ENCODE results near the gene SYNGR4. TPM values are rescaled to one million over a fixed set of nuclear protein-coding genes. Genes with fewer than 3 reads are reported as not detected.

Gene SYNGR4
- total RNA-seq, 6 donors from 2014 or later, result not detected

- TF ChIP-seq POLR2A (IDR thresholded peaks at IDR 0.05) (no peak), EP300 (IDR thresholded peaks at IDR 0.05) (no peak), CTCF (IDR thresholded peaks at IDR 0.05) (no peak), POLR2AphosphoS5 (IDR thresholded peaks at IDR 0.05) (no peak)
- Histone ChIP-seq H3K36me3 (peaks cover 25 to 63% (median 55%) of the 10 kb centered on the region in 4 donors), H3K27ac (no peak overlapping the region), H3K4me3 (no peak overlapping the region), H3K27me3 (no peaks in the 10 kb centered on the region), H3K9me3 (no peaks in the 10 kb centered on the region), H3K4me1 (peaks cover 0 to 8% (median 2%) of the 10 kb centered on the region in 4 donors)
- no peak for ATAC-seq (ENCODE audit: low FRiP score in 2 of 2)
- 88 to 94% methylated on average over 8 of the region's 8 CpGs for WGBS, 2 donors
- no peak for DNase-seq
These were observed 18.1 kb downstream of the SYNGR4 start for GRCh38 chr19:48382286-48382685.

DNA sequence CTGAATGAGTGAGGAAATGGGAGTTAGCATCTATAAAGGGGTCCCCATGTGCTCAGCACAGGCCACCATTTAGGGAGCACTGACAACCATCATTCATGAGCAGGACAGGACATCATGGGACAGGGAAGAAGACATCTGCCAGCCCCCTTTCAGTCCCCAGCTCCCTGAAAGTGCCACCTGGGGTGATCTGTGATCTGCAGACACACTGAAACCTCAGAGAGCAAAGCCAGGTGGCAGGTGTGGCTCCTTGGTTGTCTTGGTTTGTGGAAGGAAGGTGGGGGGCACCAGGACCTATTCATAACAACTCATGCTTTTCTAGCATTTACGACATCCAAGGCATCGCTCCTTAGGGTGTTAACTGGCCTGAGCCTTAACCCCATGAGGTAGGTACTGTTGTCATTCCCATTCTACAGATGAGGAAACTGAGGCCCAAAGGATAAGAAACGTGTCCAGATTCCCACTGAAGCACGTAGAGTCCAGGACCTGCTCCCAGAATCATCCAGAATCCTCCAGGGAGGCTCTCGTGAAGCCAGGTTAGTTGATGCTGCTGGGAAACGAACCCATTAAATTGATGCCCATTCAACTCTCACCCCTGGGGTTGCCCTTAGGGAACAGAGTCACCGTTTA lies 21.4 kb downstream of the SYNGR4 start:
- DNase-seq (no peak), ATAC-seq (ENCODE audit: low FRiP score in 2 of 2) (no peak)
- 91 to 95% methylated on average over 3 to 7 of the region's 7 CpGs for WGBS, 2 donors
- Histone ChIP-seq H3K27ac (no peak overlapping the region), H3K4me3 (no peak overlapping the region), H3K27me3 (no peaks in the 10 kb centered on the region), H3K36me3 (peaks cover 25 to 84% (median 70%) of the 10 kb centered on the region in 4 donors), H3K9me3 (no peaks in the 10 kb centered on the region), H3K4me1 (peaks cover 6 to 15% (median 9%) of the 10 kb centered on the region in 4 donors)
- TF ChIP-seq POLR2AphosphoS5 (IDR thresholded peaks at IDR 0.05) (no peak), CTCF (IDR thresholded peaks at IDR 0.05) (no peak), EP300 (IDR thresholded peaks at IDR 0.05) (no peak), POLR2A (IDR thresholded peaks at IDR 0.05) (no peak)

GRCh38 chr19:48386981-48387380 lies 22.8 kb downstream of the SYNGR4 start:
- H3K4me1 ChIP-seq, result peaks cover 6 to 21% (median 9%) of the 10 kb centered on the region in 4 donors
- DNase-seq (no peak), ATAC-seq (ENCODE audit: low FRiP score in 2 of 2) (no peak)
- H3K27ac ChIP-seq, result no peak overlapping the region
- WGBS, 2 donors, result 96% methylated on average over 3 of the region's 3 CpGs
- no peaks in the 10 kb centered on the region for H3K27me3 ChIP-seq
- no peak overlapping the region for H3K4me3 ChIP-seq
- H3K9me3 ChIP-seq, result no peaks in the 10 kb centered on the region
- peaks cover 25 to 74% (median 66%) of the 10 kb centered on the region in 4 donors for H3K36me3 ChIP-seq
- TF ChIP-seq CTCF (IDR thresholded peaks at IDR 0.05), result no peak

DNA sequence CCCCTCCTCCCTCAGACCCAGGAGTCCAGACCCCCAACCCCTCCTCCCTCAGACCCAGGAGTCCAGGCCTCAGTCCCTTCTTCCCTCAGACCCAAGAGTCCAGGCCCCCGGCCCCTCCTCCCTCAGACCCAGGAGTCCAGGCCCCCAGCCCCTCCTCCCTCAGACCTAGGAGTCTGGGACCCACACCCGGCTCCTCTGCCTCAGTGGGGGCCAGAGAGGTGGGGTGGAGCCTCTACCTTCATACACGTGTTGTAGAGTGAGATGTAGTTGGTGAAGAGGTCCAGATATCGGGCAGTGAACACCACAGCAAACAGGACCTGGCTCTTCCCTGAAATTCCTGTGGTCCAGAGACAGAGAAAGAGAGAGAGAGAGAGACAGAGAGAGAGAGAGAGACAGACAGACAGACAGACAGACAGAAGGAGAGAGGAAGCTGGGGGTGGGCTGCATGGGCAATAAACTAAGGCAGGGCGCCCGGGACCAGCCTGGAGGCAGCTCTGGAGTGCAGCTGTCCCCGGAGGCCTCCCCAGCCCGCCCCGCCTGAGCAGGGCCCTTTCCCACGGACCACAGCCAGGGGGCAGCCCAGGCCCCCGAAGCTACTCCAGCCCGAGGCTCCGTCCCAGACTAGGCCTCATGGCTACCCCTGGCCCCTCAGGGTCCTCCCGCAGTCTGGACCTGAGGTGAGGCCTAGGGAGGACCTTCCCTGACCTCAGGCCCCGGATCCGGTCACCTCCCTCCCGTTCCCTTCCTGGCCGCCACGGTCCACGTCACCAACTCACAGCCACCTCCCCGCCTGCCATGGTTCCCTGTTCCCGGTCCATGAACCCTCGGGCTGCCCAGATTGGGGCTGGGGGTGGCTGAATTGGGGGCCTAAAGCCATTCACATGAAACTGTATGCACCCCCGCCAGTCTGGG lies 26.3 kb downstream of the SYNGR4 start:
- DNase-seq (peak; percentile 56 to 91), ATAC-seq (ENCODE audit: low FRiP score in 2 of 2) (peak; percentile 84 to 85)
- TF ChIP-seq POLR2A (IDR thresholded peaks at IDR 0.05) (no peak), POLR2AphosphoS5 (IDR thresholded peaks at IDR 0.05) (peak; percentile 46), CTCF (IDR thresholded peaks at IDR 0.05) (peak; percentile 58 to 85 (median 80))
- Histone ChIP-seq H3K9me3 (no peaks in the 10 kb centered on the region), H3K4me1 (peaks cover 19 to 35% (median 24%) of the 10 kb centered on the region in 4 donors), H3K4me3 (peak overlapping the region; percentile 90 to 98 (median 95)), H3K36me3 (peaks cover 6 to 40% (median 34%) of the 10 kb centered on the region in 4 donors), H3K27me3 (peaks cover 3 to 29% (median 17%) of the 10 kb centered on the region in 4 donors), H3K27ac (peak overlapping the region; percentile 89 to 98 (median 93))
- WGBS, 2 donors, result 3 to 4% methylated on average over 17 to 19 of the region's 24 CpGs

Data from upper lobe of left lung (tissue), 6 donors.